ENCODE data around the gene USP48. TPM values are rescaled to one million over a fixed set of nuclear protein-coding genes. Genes with fewer than 3 reads are reported as not detected.

Gene USP48
- total and polyA plus RNA-seq, 2 of the 8 experiments (the other 6 are each of a cell fraction or from before 2014, with no cell fraction given) = 12.8 to 83.5 TPM

DNA sequence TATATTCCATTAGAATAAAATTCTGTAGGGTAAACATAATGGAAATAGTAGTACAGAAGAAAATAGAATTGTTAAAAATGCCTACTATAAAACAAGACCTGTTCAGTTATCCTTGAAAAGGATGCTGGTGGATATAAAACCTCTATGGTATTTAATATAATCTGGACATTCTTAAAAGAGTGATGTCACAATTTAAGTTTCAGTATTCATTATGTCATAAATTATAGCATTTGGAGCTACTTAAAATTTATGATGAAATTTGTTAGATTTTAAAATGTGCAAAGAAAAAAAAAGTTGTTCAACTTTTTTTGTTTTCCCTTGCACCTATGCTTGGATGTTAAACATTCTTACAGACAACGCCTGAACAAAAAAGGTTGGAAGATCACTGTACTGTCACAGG lies 50.3 kb downstream of the USP48 start (continued):
- TF ChIP-seq TBP (IDR thresholded peaks at IDR 0.05; ENCODE audit: low read depth, low read length) = no peak
- TF ChIP-seq RFX5 (IDR thresholded peaks at IDR 0.05; ENCODE audit: borderline replicate concordance, low read depth, low read length) = no peak
